Activated CD4-positive, alpha-beta T cell treated with anti-CD3 and anti-CD28 coated beads, Interleukin-2, amount 50 U/mL, for 16 hours (primary cell): ENCODE measurements around the gene MPV17L2.

Experiments used
- DNase-seq: peaks from one replicate; pipeline ENCODE4 v3.0.0-alpha.2; 2020

The MPV17L2 gene

DNA sequence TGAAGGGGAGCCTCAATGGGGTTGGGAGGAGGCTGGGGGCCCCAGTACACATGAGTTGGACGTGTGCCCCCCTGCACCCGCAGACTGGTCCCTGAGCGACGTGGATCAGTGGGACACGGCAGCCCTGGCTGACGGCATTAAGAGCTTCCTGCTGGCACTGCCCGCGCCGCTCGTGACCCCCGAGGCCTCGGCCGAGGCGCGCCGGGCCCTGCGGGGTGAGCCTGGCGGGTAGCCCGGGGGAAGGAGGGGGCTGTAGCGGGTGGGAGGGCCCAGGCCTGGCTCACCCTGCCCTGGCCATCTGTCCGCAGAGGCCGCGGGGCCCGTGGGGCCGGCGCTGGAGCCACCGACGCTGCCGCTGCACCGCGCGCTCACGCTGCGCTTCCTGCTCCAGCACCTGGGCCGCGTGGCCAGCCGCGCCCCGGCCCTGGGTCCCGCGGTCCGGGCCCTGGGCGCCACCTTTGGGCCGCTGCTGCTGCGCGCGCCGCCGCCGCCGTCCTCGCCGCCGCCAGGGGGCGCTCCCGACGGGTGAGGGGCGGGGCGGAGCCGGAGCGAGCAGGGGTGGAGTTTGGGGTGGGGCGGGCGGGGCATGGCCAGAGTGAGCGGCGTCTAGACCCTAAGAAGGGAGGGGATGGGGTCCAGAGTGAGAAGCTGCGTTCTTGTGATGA lies 31.9 kb upstream of the MPV17L2 start:
- peak; percentile 80 for DNase-seq

DNA sequence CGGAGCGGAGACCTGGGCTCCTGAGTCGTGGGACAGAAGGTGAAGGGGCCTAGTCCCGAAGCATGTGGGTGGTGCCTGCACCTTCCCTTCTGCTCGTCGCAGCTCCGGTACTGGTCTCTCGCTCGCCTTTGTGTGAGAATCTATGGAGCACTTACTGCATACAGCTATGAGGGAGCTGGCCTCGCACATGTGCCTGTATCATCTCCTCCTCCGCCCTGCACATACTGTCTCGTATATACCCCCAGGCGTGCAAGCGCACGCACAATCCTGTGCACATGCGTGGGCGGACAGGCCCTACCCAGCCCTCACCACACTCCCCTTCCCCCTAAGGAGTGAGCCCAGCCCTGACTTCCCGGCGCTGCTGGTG lies 31.4 kb upstream of the MPV17L2 start:
- DNase-seq, result no peak

DNA sequence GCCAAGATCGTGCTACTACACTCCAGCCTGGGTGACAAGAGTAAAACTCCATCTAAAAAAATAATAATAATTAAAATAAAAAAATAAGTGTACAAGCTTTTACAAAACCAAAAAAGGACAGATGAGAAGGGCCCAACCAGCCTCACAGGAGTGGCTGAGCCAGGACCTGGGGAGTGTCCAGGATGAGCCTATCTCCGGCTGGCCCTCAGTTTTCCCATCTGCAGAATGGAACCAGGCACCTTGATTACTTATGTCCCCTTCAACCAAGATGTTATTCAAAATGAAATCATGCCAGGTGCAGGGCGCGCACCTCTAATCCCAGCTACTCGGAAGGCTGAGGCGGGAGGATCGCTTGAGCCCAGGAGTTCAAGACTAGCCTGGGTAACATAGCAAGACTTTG lies 28.9 kb upstream of the MPV17L2 start:
- DNase-seq, result no peak

DNA sequence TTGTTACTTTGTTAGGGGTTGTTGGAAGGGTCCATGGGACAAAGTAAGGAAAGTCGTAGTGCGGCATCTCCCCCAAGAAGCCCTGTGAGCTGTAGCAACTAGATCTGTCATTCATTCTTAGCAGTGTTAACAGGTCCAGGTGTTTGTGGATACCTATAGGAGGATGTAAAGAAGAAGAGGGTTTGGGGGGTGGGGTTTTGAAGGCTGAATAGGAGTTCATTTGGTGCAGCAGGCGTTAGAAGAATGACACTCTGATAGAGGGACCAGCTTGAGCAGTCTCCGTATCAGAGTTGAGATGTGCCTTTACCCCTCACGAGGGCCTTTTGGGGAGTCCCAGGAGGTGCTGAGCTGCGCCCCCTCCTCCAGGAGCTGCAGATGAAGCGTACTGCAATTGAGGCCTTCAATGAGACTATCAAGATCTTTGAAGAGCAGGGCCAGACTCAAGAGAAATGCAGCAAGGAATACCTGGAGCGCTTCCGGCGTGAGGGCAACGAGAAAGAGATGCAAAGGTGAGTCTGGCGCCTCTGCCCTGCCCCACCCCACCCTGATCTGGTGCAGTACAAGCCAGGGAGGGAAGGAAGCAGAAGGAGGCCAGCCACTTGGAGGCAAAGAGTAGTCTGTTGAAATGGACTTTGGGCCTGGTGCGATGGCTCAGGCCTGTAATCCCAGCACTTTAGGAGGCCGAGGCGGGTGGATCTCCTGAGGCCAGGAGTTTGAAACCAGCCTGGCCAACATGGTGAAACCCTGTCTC lies 27.0 kb upstream of the MPV17L2 start:
- no peak for DNase-seq

DNA sequence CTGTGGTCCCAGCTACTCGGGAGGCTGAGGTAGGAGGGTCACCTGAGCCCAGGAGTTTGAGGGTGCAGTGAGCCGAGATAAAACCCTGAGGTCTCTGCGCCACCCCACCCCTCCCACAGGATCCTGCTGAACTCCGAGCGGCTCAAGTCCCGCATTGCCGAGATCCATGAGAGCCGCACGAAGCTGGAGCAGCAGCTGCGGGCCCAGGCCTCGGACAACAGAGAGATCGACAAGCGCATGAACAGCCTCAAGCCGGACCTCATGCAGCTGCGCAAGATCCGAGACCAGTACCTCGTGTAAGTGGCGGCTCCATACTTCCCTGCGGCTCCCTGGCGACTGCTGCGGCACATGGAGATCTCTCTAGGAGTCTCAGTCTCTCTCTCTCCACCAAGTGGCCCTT lies 26.0 kb upstream of the MPV17L2 start:
- DNase-seq, result no peak

DNA sequence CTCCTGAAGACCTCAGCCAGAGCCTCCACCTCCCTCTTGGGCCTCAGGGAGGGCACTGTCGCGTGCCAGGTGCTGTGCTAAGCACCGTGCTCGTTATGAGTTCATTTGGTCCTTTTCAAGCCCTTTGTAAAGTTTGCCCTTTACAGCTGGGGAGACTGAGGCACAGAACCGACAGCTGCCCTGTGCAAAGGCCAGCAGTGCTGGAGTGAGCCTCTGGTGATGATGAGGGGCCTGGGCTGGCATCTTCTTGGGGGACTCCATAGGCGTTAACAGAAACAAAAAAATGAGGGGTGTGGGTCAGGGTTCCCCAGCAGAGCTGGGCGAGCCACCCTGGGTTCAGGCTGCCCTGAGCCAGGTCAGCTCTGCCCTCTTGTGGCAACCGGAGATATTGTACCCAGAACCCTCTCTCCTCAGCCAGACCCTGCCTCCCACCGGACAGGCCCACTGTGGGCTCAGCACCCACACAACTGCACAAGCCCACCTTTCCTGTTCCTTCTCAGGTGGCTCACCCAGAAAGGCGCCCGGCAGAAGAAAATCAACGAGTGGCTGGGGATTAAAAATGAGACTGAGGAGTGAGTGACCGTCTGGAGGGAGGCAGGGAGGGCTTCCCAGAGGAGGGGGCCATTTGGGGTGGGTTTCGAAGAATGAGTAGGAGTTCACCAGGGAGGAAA lies 24.9 kb upstream of the MPV17L2 start:
- peak; percentile 71 for DNase-seq

DNA sequence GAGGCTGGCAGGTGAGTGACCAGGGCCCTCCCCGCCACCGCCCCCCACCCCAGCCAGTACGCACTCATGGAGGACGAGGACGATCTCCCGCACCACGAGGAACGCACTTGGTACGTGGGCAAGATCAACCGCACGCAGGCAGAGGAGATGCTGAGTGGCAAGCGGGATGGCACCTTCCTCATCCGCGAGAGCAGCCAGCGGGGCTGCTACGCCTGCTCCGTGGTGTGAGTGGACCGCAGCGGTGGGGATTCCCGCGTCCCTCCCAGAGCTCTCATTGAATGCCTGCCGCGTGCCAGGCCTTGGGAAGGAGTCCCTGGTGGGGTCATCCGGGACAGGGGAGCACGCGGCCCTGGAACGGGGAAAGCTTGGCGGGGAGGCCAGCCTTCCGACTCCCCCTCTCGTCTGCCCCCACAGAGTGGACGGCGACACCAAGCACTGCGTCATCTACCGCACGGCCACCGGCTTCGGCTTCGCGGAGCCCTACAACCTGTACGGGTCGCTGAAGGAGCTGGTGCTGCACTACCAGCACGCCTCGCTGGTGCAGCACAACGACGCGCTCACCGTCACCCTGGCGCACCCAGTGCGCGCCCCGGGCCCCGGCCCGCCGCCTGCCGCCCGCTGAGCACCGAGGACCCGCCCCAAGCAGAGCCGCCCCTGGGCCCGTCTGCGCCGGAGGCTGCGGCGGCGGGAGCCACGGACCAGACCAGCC lies 24.2 kb upstream of the MPV17L2 start:
- no peak for DNase-seq

DNA sequence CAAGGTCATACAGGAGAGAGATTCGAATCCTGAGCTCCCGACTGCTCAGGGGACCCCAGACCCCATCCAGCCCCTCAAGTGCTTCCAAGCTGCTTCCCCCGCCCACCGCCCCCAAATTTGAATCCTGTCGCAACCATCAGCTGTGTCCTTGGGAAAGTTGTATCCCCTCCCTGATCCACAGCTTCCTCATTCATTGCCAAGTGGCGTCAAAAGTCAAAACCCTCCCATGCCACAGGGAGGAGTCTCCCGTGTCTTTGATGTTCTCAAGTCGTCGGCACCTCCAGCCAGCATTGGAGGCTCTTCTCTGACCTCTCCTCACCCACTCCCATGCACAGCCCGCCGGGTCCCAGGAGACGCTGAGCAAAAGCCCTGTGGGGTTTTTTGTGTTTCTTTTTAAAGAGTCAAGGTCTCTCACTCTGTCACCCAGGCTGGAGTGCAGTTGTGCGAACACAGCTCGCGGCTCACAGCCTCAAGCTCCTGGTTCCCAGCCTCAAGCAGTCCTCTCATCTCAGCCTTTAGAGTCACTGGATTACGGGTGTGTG lies 22.2 kb upstream of the MPV17L2 start:
- DNase-seq, result no peak

DNA sequence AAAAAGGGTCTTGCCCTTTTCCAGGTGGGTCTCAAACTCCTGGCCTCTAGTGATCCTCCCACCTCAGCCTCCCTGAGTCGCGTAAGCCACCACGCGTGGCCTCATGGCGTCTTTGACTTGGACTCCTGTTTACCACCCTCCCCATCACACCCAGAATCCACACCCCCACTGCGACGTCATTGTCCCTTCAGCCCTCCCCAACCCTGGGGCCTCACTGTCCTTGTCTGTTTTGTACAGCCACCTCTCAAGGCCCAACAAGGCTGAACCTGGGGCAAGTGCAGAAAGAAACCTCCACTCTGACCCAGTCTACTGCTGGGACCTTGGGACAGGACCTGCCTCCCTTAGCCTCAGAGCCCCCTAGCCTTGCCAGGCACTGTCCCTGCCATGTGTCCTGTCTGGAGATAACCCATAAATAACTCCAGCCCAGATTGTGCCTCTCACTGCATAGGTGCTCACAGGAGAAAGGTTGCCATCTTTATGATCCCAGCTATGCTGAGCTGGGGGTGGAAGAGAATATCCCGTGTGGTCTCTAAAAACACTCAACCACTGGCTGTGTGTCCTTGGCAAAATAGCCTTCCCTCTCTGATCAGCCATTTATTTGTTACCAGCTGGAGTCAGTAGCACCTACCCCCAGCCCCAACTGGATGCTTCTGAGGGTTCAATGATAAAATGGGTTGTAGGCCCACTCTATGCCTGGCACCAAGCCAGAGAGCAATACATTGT lies 21.3 kb upstream of the MPV17L2 start:
- DNase-seq, result no peak

DNA sequence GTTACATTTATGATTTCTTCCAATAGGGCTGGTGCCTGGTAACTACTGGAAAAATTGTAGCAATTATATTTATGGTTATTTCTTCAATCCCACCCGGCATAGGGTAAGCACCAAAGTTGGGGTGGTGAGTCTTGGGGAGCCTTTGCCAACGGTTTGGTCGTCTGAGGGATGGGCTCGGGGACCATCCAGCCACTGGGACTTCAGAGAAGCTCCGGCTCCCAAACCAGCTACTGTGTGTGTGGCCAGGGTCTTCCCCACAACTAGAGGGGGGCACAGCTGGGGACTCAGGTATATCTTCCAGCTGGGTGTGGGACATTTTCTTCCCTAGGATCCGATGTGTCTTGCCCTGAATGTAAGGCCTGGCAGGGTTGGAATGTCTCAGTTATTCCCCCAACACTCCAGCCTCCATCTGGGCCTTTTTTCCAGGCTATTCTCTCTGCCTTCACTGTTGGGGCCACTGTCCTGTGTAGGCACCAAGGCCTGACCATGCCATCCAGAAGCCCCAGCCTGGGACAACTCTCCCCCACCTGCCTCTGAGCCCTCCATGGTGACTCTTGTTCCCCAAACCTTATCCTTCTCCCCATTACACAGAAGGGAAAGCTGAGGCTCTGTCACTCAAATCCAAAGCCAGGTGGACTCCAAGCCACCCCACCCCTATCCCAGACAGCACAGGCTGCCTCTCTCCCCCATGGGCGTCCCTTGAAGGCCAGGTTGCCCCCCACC lies 20.5 kb upstream of the MPV17L2 start:
- DNase-seq, result no peak

DNA sequence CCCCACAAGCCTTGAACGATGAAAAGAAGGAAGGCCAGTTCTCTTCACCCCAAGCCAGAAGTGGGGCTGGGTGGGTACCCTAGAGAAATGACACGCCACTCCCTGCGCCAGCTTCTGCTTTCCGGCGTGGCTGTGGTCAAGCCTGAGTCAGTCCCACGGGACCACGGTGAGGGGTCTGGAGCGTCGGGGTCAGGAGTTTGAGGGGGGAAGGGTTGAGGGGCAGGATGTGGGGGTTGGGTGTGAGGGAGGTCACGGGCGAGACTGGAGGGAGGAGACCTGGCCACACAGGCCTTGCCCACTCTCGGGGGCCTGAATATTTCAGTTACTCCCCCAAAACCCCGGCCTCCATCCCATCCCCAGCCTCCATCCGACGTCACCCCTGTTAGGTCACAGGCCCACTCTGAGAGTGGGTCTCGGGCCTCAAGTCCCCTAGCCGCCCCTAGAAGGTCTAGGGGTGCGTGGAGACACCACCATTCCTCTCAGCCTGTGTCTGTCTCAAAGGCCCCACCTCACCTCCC lies 19.9 kb upstream of the MPV17L2 start:
- DNase-seq, result no peak

DNA sequence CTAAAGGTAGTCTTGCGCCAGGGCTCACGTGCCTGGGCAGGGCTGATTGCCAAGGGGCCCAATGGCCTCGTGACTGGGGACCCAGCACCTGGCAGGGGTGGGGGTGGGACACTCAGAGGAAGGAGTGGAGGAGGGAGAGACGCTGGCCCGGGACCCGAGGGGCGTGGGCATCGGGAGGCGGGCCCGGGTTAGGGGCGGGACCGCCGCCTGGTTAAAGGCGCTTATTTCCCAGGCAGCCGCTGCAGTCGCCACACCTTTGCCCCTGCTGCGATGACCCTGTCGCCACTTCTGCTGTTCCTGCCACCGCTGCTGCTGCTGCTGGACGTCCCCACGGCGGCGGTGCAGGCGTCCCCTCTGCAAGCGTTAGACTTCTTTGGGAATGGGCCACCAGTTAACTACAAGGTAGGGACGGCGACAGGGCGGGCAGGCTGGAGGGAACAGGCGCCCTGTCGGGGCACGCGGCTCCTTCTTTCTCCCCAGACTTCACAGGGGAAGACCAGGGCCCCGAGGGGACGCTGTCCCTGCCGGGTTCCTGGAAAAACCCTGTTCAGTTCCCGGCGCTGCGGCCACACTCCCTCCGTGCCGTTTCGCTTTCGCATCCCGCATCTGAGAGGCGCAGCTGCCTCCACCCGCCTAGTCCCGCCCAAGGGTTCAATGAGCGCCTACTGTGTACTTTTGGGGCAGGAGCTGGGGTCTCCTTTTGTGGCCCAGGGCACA lies 19.3 kb upstream of the MPV17L2 start, which contains the start of gene IFI30:
Gene IFI30 (plus strand): TSS at position 242 of the 717 bp plus-strand sequence. CDS start 29 bp downstream, at position 271.
- DNase-seq, result peak; percentile 77

DNA sequence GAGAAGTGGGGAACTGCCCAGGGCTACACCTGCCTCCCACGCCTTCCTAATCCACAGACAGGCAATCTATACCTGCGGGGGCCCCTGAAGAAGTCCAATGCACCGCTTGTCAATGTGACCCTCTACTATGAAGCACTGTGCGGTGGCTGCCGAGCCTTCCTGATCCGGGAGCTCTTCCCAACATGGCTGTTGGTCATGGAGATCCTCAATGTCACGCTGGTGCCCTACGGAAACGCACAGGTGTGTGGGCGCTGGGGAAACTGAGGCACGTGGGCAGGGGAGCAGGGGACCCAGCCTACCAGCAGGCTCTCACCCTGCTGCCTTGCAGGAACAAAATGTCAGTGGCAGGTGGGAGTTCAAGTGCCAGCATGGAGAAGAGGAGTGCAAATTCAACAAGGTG lies 18.0 kb upstream of the MPV17L2 start:
- DNase-seq, result no peak

DNA sequence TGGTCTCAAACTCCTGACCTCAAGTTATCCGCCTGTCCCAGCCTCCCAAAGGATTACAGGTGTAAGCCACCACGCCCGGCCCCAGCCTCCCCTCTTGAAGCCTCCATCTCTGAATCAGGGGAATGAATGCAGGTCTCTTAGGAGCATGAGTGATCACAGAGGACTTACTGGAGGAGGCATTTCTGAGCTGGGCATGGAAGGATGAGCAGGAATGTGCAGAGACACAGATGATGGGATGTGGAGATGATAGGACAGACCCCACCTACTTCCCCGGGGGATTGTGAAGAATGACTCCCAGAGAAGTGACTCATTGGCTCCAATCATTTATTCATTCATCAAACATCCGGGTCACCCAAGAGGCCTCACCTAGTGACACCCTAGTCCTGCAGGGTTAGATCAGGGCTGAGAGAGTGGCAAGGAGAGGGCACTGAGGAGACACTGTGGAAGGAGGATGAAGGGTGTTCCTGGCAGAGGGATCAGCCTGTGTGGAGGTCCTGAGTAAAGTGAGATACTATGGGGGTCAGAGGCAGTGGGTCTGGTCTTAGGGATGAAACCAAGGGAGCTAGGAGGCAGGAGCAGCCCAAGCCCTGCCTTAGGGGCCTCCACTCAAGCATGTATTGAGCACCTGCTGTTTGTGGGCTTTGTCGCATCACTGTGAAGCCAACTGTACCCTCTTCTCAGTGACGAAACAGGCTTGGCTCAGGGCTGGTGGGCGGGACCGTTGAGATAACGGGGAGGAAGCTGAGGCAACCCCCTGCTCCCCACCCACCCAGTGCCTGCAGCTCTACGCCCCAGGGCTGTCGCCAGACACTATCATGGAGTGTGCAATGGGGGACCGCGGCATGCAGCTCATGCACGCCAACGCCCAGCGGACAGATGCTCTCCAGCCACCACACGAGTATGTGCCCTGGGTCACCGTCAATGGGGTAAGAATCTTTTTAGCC lies 16.4 kb upstream of the MPV17L2 start:
- no peak for DNase-seq

DNA sequence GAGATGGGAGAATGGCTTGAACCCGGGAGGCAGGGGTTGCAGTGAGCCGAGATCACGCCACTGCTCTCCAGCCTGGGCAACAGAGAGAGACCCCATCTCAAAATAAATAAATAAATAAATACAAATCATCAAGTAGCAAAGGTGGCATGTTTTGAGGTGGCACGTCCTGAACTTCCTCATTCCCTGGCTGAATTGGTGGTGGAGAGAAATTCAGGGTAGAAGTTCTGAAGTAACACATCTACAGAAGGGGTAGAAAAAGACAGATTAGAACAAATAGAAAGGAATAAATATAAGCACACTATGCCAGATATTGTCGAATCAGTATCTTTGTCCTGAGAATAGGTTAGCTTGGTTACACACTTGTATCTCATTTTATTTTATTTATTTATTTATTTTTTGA lies 13.1 kb upstream of the MPV17L2 start:
- no peak for DNase-seq

DNA sequence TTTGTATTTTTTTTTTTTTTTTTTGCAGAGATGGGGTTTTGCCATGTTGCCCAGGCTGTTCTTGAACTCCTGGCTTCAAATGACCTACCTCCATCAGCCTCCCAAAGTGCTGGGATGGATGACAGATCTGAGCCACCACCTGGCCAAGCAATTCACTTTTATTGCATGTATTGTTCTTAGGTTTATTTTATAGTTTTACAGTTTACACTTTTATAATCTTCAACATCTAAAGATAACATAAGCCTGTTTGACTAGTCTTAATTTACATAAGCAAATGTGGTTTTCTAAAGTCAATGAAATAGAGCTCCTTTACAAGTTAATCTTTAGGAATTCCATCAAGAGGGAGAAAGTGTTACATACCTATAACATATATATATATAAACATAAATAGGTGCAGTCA lies 9.5 kb upstream of the MPV17L2 start:
- no peak for DNase-seq

DNA sequence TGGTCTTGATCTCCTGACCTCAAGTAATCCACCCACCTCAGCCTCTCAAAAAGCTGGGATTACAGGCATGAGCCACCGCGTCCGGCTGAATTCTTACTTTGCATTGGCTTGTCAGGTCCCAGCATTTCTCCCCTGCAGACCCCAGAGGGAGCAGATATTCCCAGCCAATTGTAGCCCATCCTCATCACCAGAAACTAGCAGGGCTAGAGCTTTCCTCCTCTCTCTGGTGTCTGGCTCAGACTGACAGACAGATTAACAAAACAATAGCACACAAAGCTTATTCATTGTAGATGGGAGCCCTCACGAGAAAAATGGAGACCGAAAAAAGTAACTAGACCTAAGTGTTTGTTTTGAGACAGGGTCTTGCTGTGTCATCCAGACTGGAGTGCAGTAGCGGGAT lies 7.5 kb upstream of the MPV17L2 start:
- no peak for DNase-seq

DNA sequence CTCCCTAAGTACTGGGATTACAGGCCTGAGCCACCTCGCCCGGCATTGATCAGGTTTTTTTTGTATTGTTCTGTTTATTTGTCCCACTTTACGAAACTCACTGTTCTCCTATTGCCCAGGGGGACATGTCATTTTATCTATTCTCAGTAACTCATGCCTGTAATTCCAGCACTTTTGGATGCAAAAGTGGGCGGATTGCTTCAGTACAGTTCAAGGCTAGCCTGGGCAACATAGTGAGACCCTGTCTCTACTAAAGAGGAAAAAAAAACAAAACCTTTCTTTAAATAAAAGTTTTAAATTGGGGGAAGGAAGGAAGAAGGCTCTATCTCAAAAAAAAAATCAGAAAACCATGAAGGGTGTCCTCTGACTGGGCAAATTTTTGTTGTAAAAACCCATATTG lies 2.7 kb upstream of the MPV17L2 start:
- DNase-seq, result no peak

DNA sequence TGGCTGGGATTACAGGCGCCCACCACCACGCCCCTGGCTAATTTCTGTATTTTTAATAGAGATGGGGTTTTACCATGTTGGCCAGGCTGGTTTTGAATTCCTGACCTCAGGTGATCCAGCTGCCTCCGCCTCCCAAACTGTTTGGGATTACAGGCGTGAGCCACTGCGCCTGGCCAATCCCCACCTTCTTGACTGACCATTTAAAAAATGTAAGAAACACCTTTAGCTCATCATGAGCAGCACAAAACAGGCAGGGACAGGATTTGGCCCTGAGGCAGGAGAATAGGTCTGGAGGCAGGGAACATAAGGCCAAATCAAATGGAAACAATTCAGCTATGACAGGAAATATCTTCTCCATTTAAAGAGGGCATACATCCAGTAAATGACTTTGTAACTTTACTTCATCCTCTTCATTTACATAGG lies 1.4 kb upstream of the MPV17L2 start:
- DNase-seq, result no peak
